ENCODE results near the gene PPP1R13B.

DNA sequence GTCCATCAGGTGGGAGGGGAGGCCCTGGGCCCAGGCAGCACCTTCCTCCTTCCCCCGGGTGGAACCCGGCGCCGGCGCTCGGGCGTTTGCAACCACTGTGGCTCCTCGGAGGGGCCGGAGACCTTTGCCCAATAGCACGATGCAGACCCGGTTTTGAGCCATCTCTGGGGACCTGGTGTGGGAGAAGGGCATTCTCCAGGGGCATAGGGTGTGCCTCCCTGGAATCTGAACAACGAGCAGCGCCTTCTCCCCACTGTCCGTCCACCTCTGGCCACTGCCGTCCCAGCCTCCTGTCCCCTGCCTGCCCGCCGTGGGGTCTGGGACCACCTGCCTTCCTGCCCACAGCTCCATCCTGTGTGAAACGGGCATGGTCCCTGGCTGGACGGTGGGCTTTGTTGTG is 119.2 kb downstream of the PPP1R13B start:
- TF ChIP-seq CTCF (conservative IDR thresholded peaks at IDR 0.05) (no peak), EZH2 (IDR thresholded peaks at IDR 0.05; ENCODE audit: low read depth) (no peak)

Measured in PC-9 (cell line).